Tibial nerve (tissue), 4 donors: ENCODE measurements around the gene CPNE8. TPM values are rescaled to one million over a fixed set of nuclear protein-coding genes. Genes with fewer than 3 reads are reported as not detected.

Experiments used
- DNase-seq, 2 donors: peaks; one replicate each; pipeline ENCODE4 v3.0.0-alpha.2; 2019; ENCODE audit warnings: low spot score in 2 of 2
- H3K27ac ChIP-seq, 4 donors: fragments of 200-600 bp; sonication (generic) in 3 of 4; one replicate each; pipeline ENCODE4 v1.5.1; 2017 to 2019; ENCODE audit warnings: mild to moderate bottlenecking in 1 of 4
- H3K27me3 ChIP-seq, 2 donors: fragments of 200-600 bp; sonication (generic) in 1 of 2; one replicate each; pipeline versions ENCODE4 v1.5.1 to v1.6.0; 2017 to 2019
- H3K36me3 ChIP-seq, 3 donors: fragments of 200-600 bp; sonication (generic); one replicate each; pipeline ENCODE4 v1.5.1; 2018 to 2019
- H3K4me1 ChIP-seq, 4 donors: fragments of 200-600 bp; sonication (generic) in 3 of 4; one replicate each; pipeline ENCODE4 v1.5.1; 2017 to 2019
- H3K4me3 ChIP-seq, 4 donors: fragments of 200-600 bp; sonication (generic) in 3 of 4; one replicate each; pipeline ENCODE4 v1.5.1; 2017 to 2019; ENCODE audit warnings: mild to moderate bottlenecking in 1 of 4, moderate library complexity in 1 of 4
- H3K9me3 ChIP-seq, 4 donors: fragments of 200-600 bp; sonication (generic) in 3 of 4; one replicate each; pipeline ENCODE4 v1.5.1; 2017 to 2019
- CTCF ChIP-seq, 5 experiments: fragments of 200-600 bp in 3 of 5; fragments of 450-650 bp in 2 of 5; sonication (generic) in 3 of 5; IDR thresholded peaks; one replicate each; pipeline ENCODE4 v1.5.1; 2016 to 2019; ENCODE audit warnings: antibody characterized with exemption in 5 of 5, mild to moderate bottlenecking in 3 of 5, moderate library complexity in 2 of 5
- EP300 ChIP-seq, 2 donors: sonication (generic); formaldehyde crosslinking; IDR thresholded peaks; one replicate each; pipeline ENCODE4 v1.6.1; 2017; ENCODE audit warnings: antibody characterized with exemption in 2 of 2, mild to moderate bottlenecking in 1 of 2
- POLR2A ChIP-seq, 2 donors: fragments of 450-650 bp; IDR thresholded peaks; one replicate each; pipeline ENCODE4 v1.6.1; 2017; ENCODE audit warnings: antibody characterized with exemption in 2 of 2, mild to moderate bottlenecking in 2 of 2, moderate library complexity in 2 of 2
- WGBS, 2 donors: methylation state at CpG; one replicate each; pipeline ENCODE4 v1.1.5; 2018; 5-methylcytosine and 5-hydroxymethylcytosine counted together
- total RNA-seq, 4 donors: library from RNA; depleted of rRNA; stranded (reverse); fragments of >200 nt; gene quantifications; one replicate each; pipeline ENCODE4 v1.1.0, GENCODE V29; 2016

Gene CPNE8
- total RNA-seq, 4 donors from 2014 or later: 16.5 to 20.7 (median 20.4) TPM

GRCh38 chr12:38628288-38628687 is 277.1 kb downstream of the CPNE8 start:
- Histone ChIP-seq H3K4me1 (no peaks in the 10 kb centered on the region), H3K9me3 (no peaks in the 10 kb centered on the region), H3K27ac (no peak overlapping the region), H3K27me3 (no peaks in the 10 kb centered on the region), H3K36me3 (no peaks in the 10 kb centered on the region), H3K4me3 (no peak overlapping the region)
- no peak for TF ChIP-seq CTCF (IDR thresholded peaks at IDR 0.05)
- TF ChIP-seq EP300 (IDR thresholded peaks at IDR 0.05): no peak
- no peak for TF ChIP-seq POLR2A (IDR thresholded peaks at IDR 0.05)
- no peak for DNase-seq

DNA sequence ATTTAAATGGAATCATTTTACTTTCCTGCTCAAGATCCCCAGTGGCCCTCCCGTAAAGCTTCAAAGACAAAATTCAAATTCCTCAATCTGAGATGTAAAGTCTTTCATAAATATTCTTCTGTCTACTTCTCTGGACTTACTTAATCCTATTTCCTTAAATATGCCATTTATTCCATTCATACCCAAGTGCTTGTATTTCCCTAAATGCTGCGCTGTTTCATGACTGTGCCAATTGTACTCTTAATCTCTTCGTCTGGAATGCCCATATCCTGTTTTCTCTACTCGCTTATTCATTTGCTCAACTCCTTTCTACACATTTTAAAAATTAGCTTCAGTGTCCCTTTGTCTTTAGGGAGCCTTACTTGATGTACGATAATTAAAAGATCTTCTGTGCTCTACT is 280.1 kb downstream of the CPNE8 start:
- WGBS, 2 donors: 42 to 47% methylated on average over 5 of the region's 5 CpGs
- Histone ChIP-seq H3K36me3 (no peaks in the 10 kb centered on the region), H3K4me1 (no peaks in the 10 kb centered on the region), H3K9me3 (no peaks in the 10 kb centered on the region), H3K27me3 (no peaks in the 10 kb centered on the region), H3K4me3 (no peak overlapping the region), H3K27ac (no peak overlapping the region)
- DNase-seq: no peak
- TF ChIP-seq POLR2A (IDR thresholded peaks at IDR 0.05) (no peak), CTCF (IDR thresholded peaks at IDR 0.05) (no peak), EP300 (IDR thresholded peaks at IDR 0.05) (no peak)

- no peaks in the 10 kb centered on the region for H3K36me3 ChIP-seq
- no peaks in the 10 kb centered on the region for H3K9me3 ChIP-seq
- no peak overlapping the region for H3K4me3 ChIP-seq
- no peak for DNase-seq
- H3K27ac ChIP-seq: no peak overlapping the region
- H3K27me3 ChIP-seq: no peaks in the 10 kb centered on the region
- H3K4me1 ChIP-seq: no peaks in the 10 kb centered on the region
- TF ChIP-seq POLR2A (IDR thresholded peaks at IDR 0.05) (no peak), CTCF (IDR thresholded peaks at IDR 0.05) (no peak), EP300 (IDR thresholded peaks at IDR 0.05) (no peak)
- WGBS, 2 donors: 59 to 76% methylated on average over 2 of the region's 2 CpGs
Observed at GRCh38 chr12:38614171-38614570, 291.2 kb downstream of the CPNE8 start.

DNA sequence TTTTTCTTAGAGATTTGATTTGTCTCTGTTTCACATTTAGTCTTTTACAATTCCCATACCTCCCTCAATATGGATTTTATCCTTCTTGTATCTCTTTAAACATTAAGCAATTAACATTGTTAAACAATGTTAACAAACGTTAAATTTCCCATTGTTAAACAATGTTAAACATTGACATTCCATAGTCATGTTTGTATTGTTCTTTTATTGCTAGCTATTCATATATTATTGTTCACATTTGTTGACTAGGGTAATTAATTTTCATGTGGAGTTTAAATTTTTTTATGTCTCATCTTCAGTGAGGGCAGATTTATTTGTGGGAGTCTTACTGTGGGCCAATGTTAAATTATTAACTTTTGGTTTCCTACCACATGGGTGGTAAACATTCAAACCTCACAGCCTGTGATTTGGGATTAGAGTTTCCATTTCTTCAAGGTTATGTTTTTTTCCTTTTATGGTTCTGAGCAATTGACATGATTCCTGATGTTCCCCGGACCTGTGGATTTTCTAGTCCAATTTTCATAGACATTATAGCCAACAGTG is 294.5 kb downstream of the CPNE8 start:
- 57 to 59% methylated on average over 2 of the region's 2 CpGs for WGBS, 2 donors
- H3K27ac ChIP-seq: no peak overlapping the region
- no peak overlapping the region for H3K4me3 ChIP-seq
- TF ChIP-seq CTCF (IDR thresholded peaks at IDR 0.05) (no peak), EP300 (IDR thresholded peaks at IDR 0.05) (no peak), POLR2A (IDR thresholded peaks at IDR 0.05) (no peak)
- H3K36me3 ChIP-seq: no peaks in the 10 kb centered on the region
- no peaks in the 10 kb centered on the region for H3K4me1 ChIP-seq
- peaks cover 0 to 7% (median 0%) of the 10 kb centered on the region in 4 donors for H3K9me3 ChIP-seq
- DNase-seq: no peak
- no peaks in the 10 kb centered on the region for H3K27me3 ChIP-seq

DNA sequence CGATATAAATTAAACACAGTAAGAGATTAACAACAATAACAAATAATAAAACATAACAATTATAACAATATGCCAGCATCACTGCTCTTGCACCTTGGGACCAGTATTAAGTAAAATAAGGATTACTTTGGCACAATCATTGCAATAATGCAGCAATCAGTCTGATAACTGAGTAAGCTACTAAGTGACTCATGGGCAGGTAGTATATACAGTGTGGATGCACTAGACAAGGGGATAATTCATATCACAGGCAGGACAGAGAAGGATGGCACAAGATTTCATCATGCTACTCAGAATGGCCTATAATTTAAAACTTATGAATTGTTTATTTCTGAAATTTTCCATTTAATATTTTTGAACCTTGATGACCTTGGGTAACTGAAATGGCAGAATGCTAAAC is 298.1 kb downstream of the CPNE8 start:
- WGBS, 2 donors: 71 to 87% methylated on average over 1 of the region's 1 CpG
- DNase-seq: no peak
- H3K27me3 ChIP-seq: no peaks in the 10 kb centered on the region

More for the DNA sequence above, 298.1 kb downstream of the CPNE8 start:
- Histone ChIP-seq H3K4me1 (no peaks in the 10 kb centered on the region), H3K9me3 (peaks cover 0 to 7% (median 0%) of the 10 kb centered on the region in 4 donors), H3K27ac (no peak overlapping the region), H3K36me3 (no peaks in the 10 kb centered on the region), H3K4me3 (no peak overlapping the region)
- no peak for TF ChIP-seq POLR2A (IDR thresholded peaks at IDR 0.05)
- TF ChIP-seq CTCF (IDR thresholded peaks at IDR 0.05): no peak
- TF ChIP-seq EP300 (IDR thresholded peaks at IDR 0.05): no peak
